K562 treated with DMSO at 1 percent for 12 hours (cell line): ENCODE results near the gene LKAAEAR1. TPM values are rescaled to one million over a fixed set of nuclear protein-coding genes. Genes with fewer than 3 reads are reported as not detected.

ENCODE experiments used
- total RNA-seq: library from RNA; unstranded; fragments of 300-600 nt; gene quantifications from 2 replicates; pipeline ENCODE4 v1.2.3, GENCODE V29; 2022; ENCODE audit not compliant: insufficient read depth

Gene LKAAEAR1, protein sequence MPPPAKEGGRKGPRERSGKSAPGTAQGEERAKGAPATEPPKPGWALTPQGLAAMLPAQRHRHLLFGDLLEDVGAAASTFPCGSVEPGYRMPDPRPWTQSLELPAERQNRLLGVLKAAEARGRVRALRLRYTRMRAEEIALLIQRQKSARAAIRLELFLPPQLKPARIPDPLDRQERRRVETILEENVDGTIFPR
- total RNA-seq: not detected in 2 replicates

DNA sequence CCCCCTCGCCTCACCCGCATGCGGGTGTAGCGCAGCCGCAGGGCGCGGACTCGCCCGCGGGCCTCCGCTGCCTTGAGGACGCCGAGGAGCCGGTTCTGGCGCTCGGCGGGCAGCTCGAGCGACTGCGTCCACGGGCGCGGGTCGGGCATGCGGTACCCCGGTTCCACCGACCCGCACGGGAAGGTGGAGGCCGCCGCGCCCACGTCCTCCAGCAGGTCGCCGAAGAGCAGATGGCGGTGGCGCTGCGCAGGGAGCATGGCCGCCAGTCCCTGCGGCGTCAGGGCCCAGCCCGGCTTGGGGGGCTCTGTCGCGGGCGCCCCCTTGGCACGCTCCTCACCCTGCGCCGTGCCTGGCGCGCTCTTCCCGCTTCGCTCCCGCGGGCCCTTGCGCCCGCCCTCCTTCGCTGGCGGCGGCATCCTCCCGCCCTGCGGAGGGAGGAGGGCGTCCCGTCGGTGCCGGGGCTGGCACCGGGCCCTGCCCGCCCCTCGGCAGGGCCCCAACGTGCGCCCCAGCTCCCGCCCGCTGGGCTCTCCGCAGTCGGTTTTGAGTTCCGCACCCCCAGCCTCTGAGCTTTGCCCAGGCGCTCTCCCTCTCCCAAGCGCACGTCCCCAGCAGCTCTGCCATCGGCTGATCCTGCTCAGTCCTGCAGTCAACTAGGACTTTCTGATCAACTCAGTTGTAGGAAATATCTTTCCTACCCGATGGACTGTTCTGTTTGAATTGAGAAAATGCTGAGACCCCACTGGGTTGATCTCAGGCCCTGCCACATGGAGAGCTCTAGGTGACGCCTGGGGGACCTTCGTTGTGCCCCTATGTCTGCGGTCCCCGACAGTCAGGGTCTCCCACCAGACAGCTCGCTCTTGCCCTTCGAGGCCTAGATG is at the start of gene LKAAEAR1:
TSS of gene LKAAEAR1 (minus strand) at position 595 of the 881 bp plus-strand sequence. CDS start at position 416, 179 bp downstream.

DNA sequence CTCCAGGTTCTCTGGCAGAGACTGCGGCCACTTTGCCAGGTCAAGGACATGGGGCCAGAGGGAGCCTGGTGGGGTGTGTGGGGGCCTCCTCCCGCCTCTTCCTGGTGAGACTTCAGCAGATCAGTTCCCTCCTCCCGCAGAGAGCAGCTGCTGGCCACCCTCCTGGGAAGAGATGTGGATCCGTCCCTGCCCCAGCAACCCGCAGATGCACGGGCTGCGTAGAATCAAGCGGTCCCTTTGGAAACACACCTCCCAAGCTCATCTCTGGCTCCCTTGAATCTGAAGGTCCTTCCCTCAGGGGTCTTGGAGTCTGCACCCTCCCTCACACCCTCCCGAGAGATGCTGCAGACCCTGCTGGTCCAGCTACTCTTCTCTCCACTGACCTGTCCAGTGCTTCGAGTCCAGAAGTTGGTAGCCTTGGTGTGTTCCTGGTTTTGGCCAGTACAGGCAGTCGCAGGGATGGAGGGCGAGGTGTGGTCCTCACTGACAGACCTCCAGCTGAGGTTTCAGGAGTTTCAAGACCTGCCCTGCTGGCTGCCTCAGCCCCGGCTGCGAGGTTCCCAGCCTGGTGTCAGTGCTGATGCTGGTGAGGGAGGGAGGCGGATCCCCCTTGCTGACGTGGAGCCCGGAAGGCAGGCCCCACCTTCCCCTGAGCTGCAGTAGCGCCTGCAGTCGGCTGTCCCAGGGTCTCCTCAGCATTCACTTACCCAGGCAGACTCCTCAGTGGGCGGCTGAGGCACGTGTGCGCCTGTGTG is 23.0 kb upstream of the LKAAEAR1 start, which contains the start of gene NPBWR2:
TSS of gene NPBWR2 (minus strand) at position 585 of the 755 bp plus-strand sequence. CDS start 734 bp downstream, outside the sequence.

DNA sequence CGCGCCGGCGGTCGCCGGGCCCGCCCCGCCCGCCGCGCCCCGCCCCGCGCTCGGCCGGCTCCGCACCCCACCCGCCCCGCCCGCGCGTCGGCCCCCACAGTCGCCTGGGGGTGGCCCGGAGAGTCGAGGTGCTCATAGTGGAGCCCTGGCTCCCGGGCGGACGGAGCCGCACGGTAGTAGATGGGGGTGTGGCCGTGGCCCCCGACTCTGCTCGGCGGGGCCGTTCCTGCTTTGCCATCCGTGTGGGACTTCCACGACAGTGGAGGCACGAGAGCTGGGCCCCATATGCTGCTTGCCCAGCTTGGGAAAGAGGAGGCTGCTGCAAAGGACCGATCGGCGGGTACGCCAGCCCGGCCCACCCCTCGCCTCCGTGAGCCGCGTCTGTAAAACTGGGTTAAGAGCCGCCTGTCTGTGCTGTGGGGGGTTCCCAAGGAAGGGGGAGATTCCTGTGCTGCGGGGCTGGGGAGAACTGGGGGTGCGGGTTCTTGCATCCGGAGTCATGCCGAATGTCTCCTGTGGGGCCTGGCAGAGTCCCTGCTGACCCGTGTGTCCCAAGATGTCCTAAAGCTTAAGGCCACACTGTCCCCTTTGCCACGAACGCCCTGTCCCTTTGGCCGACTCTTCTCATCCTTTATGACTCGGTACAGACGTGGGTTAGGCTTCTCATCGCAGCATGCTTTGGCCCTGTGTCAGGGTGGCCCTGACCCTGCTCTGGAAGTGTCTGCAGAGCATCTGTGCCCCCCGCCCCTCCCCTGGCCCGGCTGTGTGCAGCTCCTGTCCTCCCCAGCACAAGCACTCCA is 4.0 kb downstream of the LKAAEAR1 start, which contains the start of gene OPRL1:
TSS of gene OPRL1 (plus strand) at position 70 of the 800 bp plus-strand sequence. CDS start 12,639 bp downstream, outside the sequence.

DNA sequence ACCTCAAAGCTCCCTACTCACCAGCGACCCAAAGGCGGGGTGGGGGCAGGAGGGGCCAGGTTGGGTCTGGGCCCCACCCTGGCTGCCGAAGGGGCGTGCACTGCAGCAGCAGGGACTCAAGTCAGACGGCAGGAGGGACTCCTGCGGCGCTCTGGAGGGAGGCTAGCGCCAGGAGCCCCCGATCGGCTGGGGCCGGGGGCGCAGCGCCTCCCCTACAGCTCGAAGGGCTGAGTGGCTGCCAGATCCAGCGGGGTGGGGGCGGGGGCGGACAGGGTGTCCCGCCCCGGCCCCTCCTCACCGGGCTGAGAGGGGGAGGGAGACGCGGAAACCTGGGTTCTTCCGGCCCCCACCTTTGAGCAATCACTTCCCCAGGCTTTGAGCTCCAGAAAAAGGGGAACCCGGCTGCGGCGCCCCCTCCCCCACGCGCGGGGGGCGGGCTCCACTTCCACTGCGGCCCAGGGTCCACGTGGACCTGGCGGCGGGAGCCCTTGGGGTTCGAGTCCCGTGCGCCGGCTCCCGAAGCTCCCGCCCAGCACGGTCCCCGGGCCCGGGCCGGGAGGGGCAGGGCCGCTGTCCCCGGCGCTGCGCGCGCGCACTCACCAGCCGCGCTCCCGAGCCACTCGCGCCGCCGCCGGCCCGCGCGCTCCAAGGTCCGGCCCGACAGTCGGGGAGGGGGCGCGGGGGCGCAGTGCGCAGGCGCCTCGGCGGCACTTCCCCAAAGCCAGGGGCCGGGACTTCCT is 4.8 kb downstream of the LKAAEAR1 start, which contains the start of gene RGS19:
TSS of gene RGS19 (minus strand) at position 246 of the 740 bp plus-strand sequence. CDS start 2,632 bp downstream, outside the sequence.

DNA sequence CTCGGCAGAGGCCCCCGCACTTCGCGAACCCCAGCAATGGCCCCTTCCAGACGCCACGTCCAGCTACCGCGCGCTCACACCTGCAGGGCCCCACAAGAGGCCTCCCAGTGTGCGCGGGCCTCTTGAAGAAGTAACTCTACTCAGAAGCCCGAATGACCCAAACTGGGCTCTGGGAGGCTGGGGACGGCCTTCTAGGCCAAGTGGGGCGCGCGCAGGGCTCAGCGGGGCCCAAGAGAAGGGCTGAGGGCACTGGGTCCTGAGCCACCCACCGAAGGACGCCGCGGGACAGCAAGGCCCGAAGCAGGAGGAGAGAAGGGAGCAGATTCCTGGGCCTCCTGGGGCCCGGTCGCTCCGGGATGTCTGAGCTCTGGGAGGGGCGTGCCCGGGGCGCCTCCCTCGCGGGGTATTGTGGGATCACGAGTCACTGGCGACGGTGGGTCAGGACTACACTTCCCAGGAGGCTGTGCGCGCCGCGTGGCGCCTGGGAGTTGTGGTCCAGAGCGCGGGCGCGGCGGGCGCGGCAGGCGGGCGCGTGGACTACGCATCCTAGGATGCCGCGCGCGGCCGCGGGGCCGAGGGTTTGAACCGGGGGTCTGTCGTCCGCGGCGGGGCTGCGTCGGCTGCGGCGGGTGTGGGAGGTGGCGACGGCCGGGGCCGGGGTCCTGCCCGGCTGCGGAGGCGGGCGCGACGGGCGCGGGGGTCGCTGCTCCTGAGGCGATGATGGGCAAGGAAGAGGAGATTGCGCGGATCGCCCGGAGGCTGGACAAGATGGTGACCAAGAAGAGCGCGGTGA is 21.4 kb downstream of the LKAAEAR1 start, which contains the start of gene TCEA2:
TSS of gene TCEA2 (plus strand) at position 603 of the 793 bp plus-strand sequence. CDS start at position 718, 115 bp downstream.

DNA sequence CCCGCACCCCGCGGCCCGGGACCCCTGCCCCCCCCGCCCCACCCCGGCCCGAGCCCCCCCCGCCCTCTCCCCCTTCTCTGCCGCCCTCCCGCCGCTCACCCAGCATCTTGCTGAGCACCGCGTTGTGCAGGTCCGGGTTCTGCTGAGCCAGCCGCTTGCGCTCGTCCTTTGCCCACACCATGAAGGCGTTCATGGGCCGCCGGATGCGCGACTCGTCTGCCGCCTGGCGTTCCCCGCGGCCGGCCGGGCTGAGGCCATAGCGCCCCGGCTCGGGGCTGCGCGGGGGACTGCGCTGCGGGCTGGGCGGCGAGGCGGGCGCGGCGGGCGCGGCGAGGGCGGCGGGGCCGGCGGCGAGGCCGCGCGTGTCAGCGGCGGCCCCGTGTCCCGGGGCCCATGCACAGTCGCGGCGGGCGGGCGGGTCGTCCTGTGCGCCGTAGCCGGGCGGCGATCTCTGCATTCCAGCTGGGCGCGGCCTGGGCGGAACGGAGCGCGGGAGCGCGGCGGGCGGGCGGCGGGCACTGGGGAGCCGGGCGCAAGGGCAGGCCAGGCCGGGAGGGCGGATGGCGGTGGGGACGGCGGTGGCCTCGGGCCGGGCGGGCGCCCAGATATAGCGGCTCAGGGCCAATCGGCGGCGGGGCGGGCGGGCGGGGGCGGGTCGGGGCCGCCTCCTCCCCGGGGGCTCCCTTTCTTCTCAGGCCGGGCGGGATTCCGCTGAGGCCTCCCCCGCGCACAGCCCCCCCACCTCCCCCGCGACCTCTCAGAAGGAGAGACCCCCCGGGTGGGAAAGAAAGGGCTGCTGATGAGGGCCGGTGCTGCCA is 34.9 kb downstream of the LKAAEAR1 start, which contains the start of gene SOX18:
TSS of gene SOX18 (minus strand) at position 580 of the 818 bp plus-strand sequence. CDS start at position 457, 123 bp downstream.

DNA sequence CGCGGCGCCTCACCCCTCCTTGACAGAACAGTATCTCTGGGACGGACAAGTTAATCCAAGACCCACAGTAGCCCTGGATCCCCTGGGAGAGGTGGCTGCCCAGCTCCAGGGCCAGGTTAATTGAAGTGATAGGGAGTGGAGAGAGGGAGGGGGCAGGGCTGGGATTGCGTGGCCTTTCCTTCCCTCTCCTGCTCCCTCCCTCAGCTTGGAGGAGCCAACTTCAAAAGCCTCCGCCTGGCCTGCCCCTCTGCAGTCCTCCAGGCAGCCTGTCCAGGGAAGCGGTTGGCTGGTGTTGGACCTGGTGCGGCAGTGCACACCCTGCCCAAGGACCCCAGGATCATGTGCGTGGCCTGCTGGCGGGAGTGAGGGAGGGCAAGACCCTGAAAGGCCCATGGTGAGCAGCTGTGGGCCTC is 48.3 kb downstream of the LKAAEAR1 start, which contains the start of gene C20orf204:
TSS of gene C20orf204 (plus strand) at position 250 of the 413 bp plus-strand sequence. CDS start at position 392, 142 bp downstream.

Other genes starting within 250 kb of the LKAAEAR1 start
- gene ABHD16B, start 222.9 kb downstream of the LKAAEAR1 start, total RNA-seq: 6.2 and 7.0 TPM in 2 replicates
- 62.8 and 93.1 TPM in 2 replicates for gene TPD52L2, start 219.1 kb downstream of the LKAAEAR1 start, total RNA-seq
- 26.3 and 48.9 TPM in 2 replicates for gene DNAJC5, start 189.3 kb downstream of the LKAAEAR1 start, total RNA-seq
- gene UCKL1, start 128.0 kb downstream of the LKAAEAR1 start, total RNA-seq: 35.1 and 41.2 TPM in 2 replicates
- gene ZNF512B, start 114.5 kb downstream of the LKAAEAR1 start, total RNA-seq: 5.5 and 11.2 TPM in 2 replicates
- gene SAMD10, start 104.8 kb downstream of the LKAAEAR1 start, total RNA-seq: 3.7 and 4.3 TPM in 2 replicates
- gene PRPF6, start 103.3 kb downstream of the LKAAEAR1 start, total RNA-seq: 83.2 and 90.5 TPM in 2 replicates
- 1.1 and 1.8 TPM in 2 replicates for gene C20orf204, start 48.2 kb downstream of the LKAAEAR1 start, total RNA-seq
- gene SOX18, start 34.8 kb downstream of the LKAAEAR1 start, total RNA-seq: 12.2 and 16.2 TPM in 2 replicates
- 26.3 and 31.7 TPM in 2 replicates for gene TCEA2, start 21.2 kb downstream of the LKAAEAR1 start, total RNA-seq
- 21.7 and 24.9 TPM in 2 replicates for gene RGS19, start 4.9 kb downstream of the LKAAEAR1 start, total RNA-seq
- 0.77 and 1.7 TPM in 2 replicates for gene OPRL1, start 4.3 kb downstream of the LKAAEAR1 start, total RNA-seq
- gene NPBWR2, start 23.2 kb upstream of the LKAAEAR1 start, total RNA-seq: not detected in 2 replicates
- gene MYT1, start 80.1 kb upstream of the LKAAEAR1 start, total RNA-seq: 0.10 TPM in 1 of 2 replicates, not detected in the other
- gene PCMTD2, start 171.3 kb upstream of the LKAAEAR1 start, total RNA-seq: 9.2 and 32.1 TPM in 2 replicates